Neuronal stem cell (in vitro differentiated cells): ENCODE data around the gene DMD.

Experiments
- DNase-seq: peaks from one replicate; pipeline ENCODE4 v3.0.0-alpha.2; 2013; ENCODE audit warnings: low spot score
- H2AFZ ChIP-seq: one replicate; pipeline ENCODE4 v1.6.1; 2013; ENCODE audit warnings: mild to moderate bottlenecking, low read length, inconsistent platforms
- H2AK5ac ChIP-seq: 2 replicates; pipeline ENCODE4 v1.6.1; 2013; ENCODE audit warnings: low read depth, mild to moderate bottlenecking, inconsistent platforms, low read length, moderate library complexity, mixed read lengths
- H2BK120ac ChIP-seq: 2 replicates; pipeline ENCODE4 v1.6.1; 2013; ENCODE audit warnings: low read depth, mild to moderate bottlenecking, inconsistent platforms, low read length, moderate library complexity, mixed read lengths
- H2BK12ac ChIP-seq: one replicate; pipeline ENCODE4 v1.6.1; 2013; ENCODE audit warnings: low read length, inconsistent platforms
- H2BK15ac ChIP-seq: 2 replicates; pipeline ENCODE4 v1.6.1; 2013; ENCODE audit warnings: mild to moderate bottlenecking, low read length, inconsistent platforms, mixed read lengths
- H2BK5ac ChIP-seq: one replicate; pipeline ENCODE4 v1.6.1; 2013; ENCODE audit warnings: inconsistent platforms, mild to moderate bottlenecking, low read length, moderate library complexity
- H3K14ac ChIP-seq: one replicate; pipeline ENCODE4 v1.6.1; 2013; ENCODE audit warnings: low read length, inconsistent platforms
- H3K18ac ChIP-seq: 2 replicates; pipeline ENCODE4 v1.6.1; 2013; ENCODE audit warnings: low read length, inconsistent platforms
- H3K23ac ChIP-seq: 2 replicates; pipeline ENCODE4 v1.6.1; 2013; ENCODE audit warnings: low read depth, mild to moderate bottlenecking, mixed read lengths, low read length, inconsistent platforms; ENCODE audit not compliant: poor library complexity
- H3K27ac ChIP-seq: replicated peaks from 3 replicates; pipeline ENCODE4 v1.5.1; 2013; ENCODE audit warnings: low read length, inconsistent platforms
- H3K27me3 ChIP-seq, 3 experiments: 2 replicates each; pipeline ENCODE4 v1.6.1; 2013; ENCODE audit warnings: low read length in 3 of 3, mild to moderate bottlenecking in 2 of 3, inconsistent platforms in 1 of 3, low read depth in 1 of 3, mixed read lengths in 1 of 3, moderate library complexity in 1 of 3; ENCODE audit not compliant: control insufficient read depth in 3 of 3, insufficient read depth in 3 of 3
- H3K36me3 ChIP-seq, 2 donors: replicated peaks in 1 of 2; 2 replicates each; pipeline ENCODE4 v1.6.1; 2013; ENCODE audit warnings: low read length in 2 of 2; ENCODE audit not compliant: control insufficient read depth in 2 of 2, insufficient read depth in 2 of 2
- H3K4ac ChIP-seq: 2 replicates; pipeline ENCODE4 v1.6.1; 2013; ENCODE audit warnings: inconsistent platforms, mild to moderate bottlenecking, low read length, moderate library complexity
- H3K4me1 ChIP-seq, 2 donors: 1 replicate in 1 of 2; 2 replicates in 1 of 2; pipeline ENCODE4 v1.6.1; 2013; ENCODE audit warnings: low read length in 2 of 2, low read depth in 1 of 2; ENCODE audit not compliant: control insufficient read depth in 2 of 2, insufficient read depth in 1 of 2
- H3K4me2 ChIP-seq: one replicate; pipeline ENCODE4 v1.6.1; 2013; ENCODE audit warnings: mild to moderate bottlenecking, low read length, inconsistent platforms; ENCODE audit not compliant: insufficient read depth, poor library complexity, severe bottlenecking
- H3K4me3 ChIP-seq, 2 donors: 2 replicates each; pipeline ENCODE4 v1.5.1; 2013; ENCODE audit warnings: low read length in 2 of 2, mild to moderate bottlenecking in 2 of 2, inconsistent platforms in 1 of 2, moderate library complexity in 1 of 2
- H3K79me1 ChIP-seq: one replicate; pipeline ENCODE4 v1.6.1; 2013; ENCODE audit warnings: low read depth, mild to moderate bottlenecking, inconsistent platforms, low read length, moderate library complexity
- H3K9ac ChIP-seq: one replicate; pipeline ENCODE4 v1.6.1; 2013; ENCODE audit warnings: mild to moderate bottlenecking, low read depth, low read length, inconsistent platforms; ENCODE audit not compliant: poor library complexity
- H3K9me3 ChIP-seq, 2 donors: replicated peaks in 1 of 2; 2 replicates each; pipeline versions ENCODE3 to v1.6.1; 2013; ENCODE audit warnings: low read length in 2 of 2, mild to moderate bottlenecking in 2 of 2, inconsistent platforms in 1 of 2, low read depth in 1 of 2, mixed read lengths in 1 of 2, moderate library complexity in 1 of 2; ENCODE audit not compliant: control insufficient read depth in 2 of 2, insufficient read depth in 1 of 2
- H4K8ac ChIP-seq: one replicate; pipeline ENCODE4 v1.6.1; 2013; ENCODE audit warnings: low read depth, mild to moderate bottlenecking, inconsistent platforms, low read length, moderate library complexity
- H4K91ac ChIP-seq: one replicate; pipeline ENCODE4 v1.6.1; 2013; ENCODE audit warnings: low read length, low read depth, mild to moderate bottlenecking, inconsistent platforms; ENCODE audit not compliant: poor library complexity
- WGBS, 2 donors: extraction: QIAGEN DNeasy Blood & Tissue Kit; methylation state at CpG; one replicate each; pipeline ENCODE4 v1.1.7; 2013; ENCODE audit warnings: missing lambda C conversion rate in 2 of 2, mixed read lengths in 1 of 2; ENCODE audit not compliant: insufficient read length in 2 of 2, insufficient replicate concordance in 1 of 2; ENCODE audit errors: extremely low coverage in 2 of 2; 5-methylcytosine and 5-hydroxymethylcytosine counted together

DMD gene

DNA sequence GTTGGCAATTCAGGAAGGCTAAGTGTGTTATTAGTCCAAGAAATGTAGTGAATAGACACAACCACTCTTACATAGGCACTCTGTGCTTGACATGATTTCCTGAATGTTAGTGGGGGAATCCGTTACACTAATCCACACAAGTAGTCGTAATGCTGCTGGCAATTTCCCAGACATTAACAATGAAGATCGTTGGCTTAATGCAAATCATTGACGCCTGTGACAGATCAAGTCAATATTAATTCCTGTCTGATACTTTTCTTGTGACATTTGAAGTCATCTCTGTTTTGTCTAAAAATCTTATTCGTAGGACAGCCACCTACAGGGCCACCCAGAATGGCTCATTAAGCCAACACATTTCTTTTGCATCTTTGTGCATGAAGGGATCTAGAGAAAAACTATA lies 1200.4 kb downstream of the DMD start:
- Histone ChIP-seq H4K8ac (no peak overlapping the region), H3K4me1 (peaks cover 0 to 1% of the 10 kb centered on the region in 2 donors), H3K23ac (no peak overlapping the region), H3K27ac (no peak overlapping the region), H4K91ac (no peak overlapping the region), H3K36me3 (no peaks in the 10 kb centered on the region), H2AK5ac (no peak overlapping the region), H3K79me1 (no peaks in the 10 kb centered on the region), H3K18ac (no peak overlapping the region), H2BK120ac (no peak overlapping the region), H3K9me3 (no peaks in the 10 kb centered on the region), H2BK12ac (no peak overlapping the region), H3K4ac (no peak overlapping the region), H2BK5ac (no peak overlapping the region), H3K4me2 (no peak overlapping the region), H3K14ac (no peak overlapping the region), H2AFZ (no peak overlapping the region), H3K4me3 (no peak overlapping the region), H3K27me3 (no peaks in the 10 kb centered on the region), H2BK15ac (no peak overlapping the region), H3K9ac (no peak overlapping the region)
- WGBS, 2 donors: no CpG with 5 or more reads among the region's 5 CpGs
- no peak for DNase-seq

GRCh38 chrX:32010212-32010611 lies 1201.1 kb downstream of the DMD start:
- no peaks in the 10 kb centered on the region for H3K36me3 ChIP-seq
- H3K23ac ChIP-seq: no peak overlapping the region
- no peak overlapping the region for H2BK5ac ChIP-seq
- DNase-seq: no peak
- H3K9me3 ChIP-seq: no peaks in the 10 kb centered on the region
- peaks cover 0 to 1% of the 10 kb centered on the region in 2 donors for H3K4me1 ChIP-seq
- H2BK120ac ChIP-seq: no peak overlapping the region
- no peaks in the 10 kb centered on the region for H3K79me1 ChIP-seq
- H2BK15ac ChIP-seq: no peak overlapping the region
- no peak overlapping the region for H4K8ac ChIP-seq
- H3K18ac ChIP-seq: no peak overlapping the region
- no peaks in the 10 kb centered on the region for H3K27me3 ChIP-seq
- H2AK5ac ChIP-seq: no peak overlapping the region
- no peak overlapping the region for H3K27ac ChIP-seq
- no peak overlapping the region for H3K9ac ChIP-seq
- H2BK12ac ChIP-seq: no peak overlapping the region
- H2AFZ ChIP-seq: no peak overlapping the region
- no peak overlapping the region for H3K14ac ChIP-seq
- no peak overlapping the region for H3K4me3 ChIP-seq
- no peak overlapping the region for H4K91ac ChIP-seq
- H3K4ac ChIP-seq: no peak overlapping the region
- WGBS, 2 donors: no CpG with 5 or more reads among the region's 4 CpGs
- no peak overlapping the region for H3K4me2 ChIP-seq

DNA sequence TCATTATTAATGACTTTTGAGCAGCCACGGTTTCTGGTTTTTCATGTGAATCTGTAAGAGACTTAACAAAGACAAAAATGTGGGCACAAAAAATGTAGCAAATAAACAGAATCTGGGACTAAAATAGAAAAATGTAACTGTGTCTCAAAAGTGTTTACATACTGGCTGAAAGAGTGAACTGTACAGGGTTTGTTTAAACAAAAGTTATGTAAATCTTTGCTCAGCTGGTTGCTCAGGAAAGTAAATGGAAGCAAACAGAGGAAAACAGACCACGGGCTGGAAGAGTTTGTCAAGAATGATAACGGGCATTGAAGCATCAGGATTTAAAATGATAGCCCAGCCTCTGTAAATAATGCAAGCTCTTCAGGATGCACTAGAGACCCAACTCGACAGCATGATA lies 1217.7 kb downstream of the DMD start:
- Histone ChIP-seq H3K36me3 (no peaks in the 10 kb centered on the region), H3K79me1 (no peaks in the 10 kb centered on the region), H2BK5ac (no peak overlapping the region), H3K4me2 (no peak overlapping the region), H4K8ac (no peak overlapping the region), H3K9me3 (no peaks in the 10 kb centered on the region), H3K9ac (no peak overlapping the region), H3K27me3 (no peaks in the 10 kb centered on the region), H3K27ac (no peak overlapping the region), H3K4me3 (no peak overlapping the region), H4K91ac (no peak overlapping the region), H3K18ac (no peak overlapping the region), H2BK15ac (no peak overlapping the region), H3K23ac (no peak overlapping the region), H2BK12ac (no peak overlapping the region), H2AK5ac (no peak overlapping the region), H3K14ac (no peak overlapping the region), H2AFZ (no peak overlapping the region), H3K4me1 (no peaks in the 10 kb centered on the region), H2BK120ac (no peak overlapping the region), H3K4ac (no peak overlapping the region)
- no CpG with 5 or more reads among the region's 4 CpGs for WGBS, 2 donors
- DNase-seq: no peak

DNA sequence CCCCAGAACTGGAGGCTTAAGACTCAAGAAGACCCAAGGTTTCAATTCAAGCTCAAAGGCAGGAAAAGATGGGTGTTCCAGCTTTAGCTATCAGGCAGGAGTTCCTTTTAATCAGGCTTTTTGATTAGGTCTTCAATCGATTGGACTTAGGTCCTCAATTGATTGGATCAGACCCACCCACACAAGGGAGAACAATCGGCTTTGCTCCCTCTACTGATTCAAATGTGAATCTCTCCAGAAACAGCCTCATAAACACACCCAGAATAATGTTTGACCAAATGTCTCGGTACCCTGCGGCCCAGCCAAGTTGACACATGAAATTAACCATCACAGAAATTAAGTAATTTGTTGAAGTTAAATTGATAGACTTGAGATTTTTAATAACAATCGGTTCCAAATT lies 1222.4 kb downstream of the DMD start:
- H3K9me3 ChIP-seq: no peaks in the 10 kb centered on the region
- H2BK12ac ChIP-seq: no peak overlapping the region
- no peak overlapping the region for H2BK5ac ChIP-seq
- H3K27me3 ChIP-seq: no peaks in the 10 kb centered on the region
- no peak overlapping the region for H3K14ac ChIP-seq
- H3K79me1 ChIP-seq: no peaks in the 10 kb centered on the region
- H4K91ac ChIP-seq: no peak overlapping the region
- H2BK15ac ChIP-seq: no peak overlapping the region
- no peak overlapping the region for H3K18ac ChIP-seq
- H2AFZ ChIP-seq: no peak overlapping the region
- no peak overlapping the region for H4K8ac ChIP-seq
- H3K27ac ChIP-seq: no peak overlapping the region
- H3K4me3 ChIP-seq: no peak overlapping the region
- no peak overlapping the region for H2AK5ac ChIP-seq
- no peak overlapping the region for H2BK120ac ChIP-seq
- no peak overlapping the region for H3K23ac ChIP-seq
- H3K4ac ChIP-seq: no peak overlapping the region
- no peaks in the 10 kb centered on the region for H3K4me1 ChIP-seq
- H3K4me2 ChIP-seq: no peak overlapping the region
- DNase-seq: no peak
- H3K9ac ChIP-seq: no peak overlapping the region
- no CpG with 5 or more reads among the region's 5 CpGs for WGBS, 2 donors
- no peaks in the 10 kb centered on the region for H3K36me3 ChIP-seq
